Iris pigment epithelial cell (primary cell): ENCODE data around the gene DMGDH.

Experiments
- DNase-seq: peaks from one replicate; pipeline ENCODE4 v3.0.0-alpha.2; 2011; ENCODE audit warnings: low read depth

DMGDH gene

GRCh38 chr5:78974011-78974410, 95.5 kb downstream of the DMGDH start:
- no peak for DNase-seq

- peak; percentile 42 for DNase-seq
Observed at GRCh38 chr5:78972654-78973428, 96.6 kb downstream of the DMGDH start.

- DNase-seq, result no peak
Observed at GRCh38 chr5:78971998-78972397, 97.5 kb downstream of the DMGDH start.

- DNase-seq, result no peak
Observed at GRCh38 chr5:78968781-78969180, 100.7 kb downstream of the DMGDH start.

- DNase-seq, result peak; percentile 77
Observed at GRCh38 chr5:78964889-78965288, 104.6 kb downstream of the DMGDH start.

- peak; percentile 28 for DNase-seq
Observed at GRCh38 chr5:78961743-78962142, 107.7 kb downstream of the DMGDH start.

- DNase-seq, result no peak
Observed at GRCh38 chr5:78959767-78960166, 109.7 kb downstream of the DMGDH start.

- no peak for DNase-seq
Observed at GRCh38 chr5:78958672-78959445, 110.6 kb downstream of the DMGDH start.

- no peak for DNase-seq
Observed at GRCh38 chr5:78956901-78957300, 112.6 kb downstream of the DMGDH start.

- DNase-seq, result peak; percentile 49
Observed at GRCh38 chr5:78953092-78953800, 116.2 kb downstream of the DMGDH start.
